Measurements from ENCODE around the gene RSPO4.

- TF ChIP-seq CTCF (IDR thresholded peaks at IDR 0.05) (no peak), EP300 (IDR thresholded peaks at IDR 0.05) (no peak)
These were observed 91.0 kb downstream of the RSPO4 start for GRCh38 chr20:910870-911770.
